Measurements from ENCODE around the gene TVP23C. TPM values are rescaled to one million over a fixed set of nuclear protein-coding genes. Genes with fewer than 3 reads are reported as not detected.

TVP23C gene
- total RNA-seq, 1 experiment from 2014 or later = 14.1 TPM

DNA sequence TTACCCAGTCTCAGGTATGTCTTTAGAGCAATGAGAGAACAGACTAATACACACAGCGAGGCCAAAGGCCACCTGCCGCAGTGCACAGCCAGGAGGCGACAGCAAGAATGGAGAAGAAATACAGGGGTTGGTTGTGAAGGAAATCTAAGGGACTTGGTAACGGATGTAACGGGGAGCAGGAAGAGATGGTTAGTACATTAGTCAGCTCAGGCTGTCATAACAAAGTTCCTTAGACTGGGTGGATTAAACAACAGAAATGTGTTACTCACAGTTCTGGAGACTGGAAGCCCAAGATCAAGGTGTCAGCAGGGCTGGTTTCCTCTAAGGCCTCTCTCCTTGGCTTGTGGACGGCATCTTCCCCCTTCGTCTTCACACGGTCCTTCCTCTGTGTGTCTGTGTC is 47.1 kb downstream of the TVP23C start:
- Histone ChIP-seq H3K9me3 (ENCODE audit: control insufficient read depth in 1 of 2, insufficient read depth in 1 of 2, low read depth in 1 of 2, low read length in 2 of 2) (no peaks in the 10 kb centered on the region), H2AFZ (ENCODE audit: low read depth, low read length, poor library complexity, severe bottlenecking) (no peak overlapping the region), H3K36me3 (ENCODE audit: control insufficient read depth in 1 of 2, insufficient read depth in 2 of 2, low read length in 2 of 2) (no peaks in the 10 kb centered on the region), H3K9ac (ENCODE audit: low read length) (no peak overlapping the region), H3K27ac (ENCODE audit: low read depth, low read length) (no peak overlapping the region), H4K20me1 (ENCODE audit: insufficient read depth) (no peaks in the 10 kb centered on the region), H3K27me3 (ENCODE audit: insufficient read depth, low read length) (no peaks in the 10 kb centered on the region), H3K9me2 (ENCODE audit: insufficient read depth) (no peaks in the 10 kb centered on the region), H3K4me2 (ENCODE audit: low read length) (no peak overlapping the region), H3K79me2 (ENCODE audit: insufficient read depth, low read length) (no peaks in the 10 kb centered on the region), H3K4me3 (replicated peaks in 1 of 2; ENCODE audit: low read depth in 1 of 2, low read length in 2 of 2) (no peak overlapping the region), H3K4me1 (ENCODE audit: control insufficient read depth in 1 of 2, insufficient read depth in 2 of 2, low read length in 2 of 2) (peaks cover 0 to 4% of the 10 kb centered on the region in 2 experiments; a peak in 1 of 4 replicates)
- CTCF ChIA-PET = interaction anchor here (1.5 kb wide), 1 partner anchor 13 kb away, joined by 3 read pairs; no protein-coding TSS in a partner anchor
- BruUV-seq (replicated peaks) = no TSS peak
- intact Hi-C loops (cut with micrococcal nuclease) = no loop called here
- ATAC-seq (no peak; the same call in 1 of the 2 replicates), DNase-seq (ENCODE audit: low read depth, low spot score) (no peak)
- RAD21 ChIA-PET (ENCODE audit: low non-redundant PET in 1 of 2, low total read pairs in 2 of 2, uncharacterized antibody in 2 of 2, unreplicated experiment in 2 of 2) = no interaction called here
- no peak for TF ChIP-seq RAD21 (IDR thresholded peaks at IDR 0.05; ENCODE audit: low read depth)
- TF ChIP-seq YY1 (IDR thresholded peaks at IDR 0.05; ENCODE audit: extremely low read depth, insufficient replicate concordance, low read depth, low read length) = no peak
- TF ChIP-seq, protein P1, sequence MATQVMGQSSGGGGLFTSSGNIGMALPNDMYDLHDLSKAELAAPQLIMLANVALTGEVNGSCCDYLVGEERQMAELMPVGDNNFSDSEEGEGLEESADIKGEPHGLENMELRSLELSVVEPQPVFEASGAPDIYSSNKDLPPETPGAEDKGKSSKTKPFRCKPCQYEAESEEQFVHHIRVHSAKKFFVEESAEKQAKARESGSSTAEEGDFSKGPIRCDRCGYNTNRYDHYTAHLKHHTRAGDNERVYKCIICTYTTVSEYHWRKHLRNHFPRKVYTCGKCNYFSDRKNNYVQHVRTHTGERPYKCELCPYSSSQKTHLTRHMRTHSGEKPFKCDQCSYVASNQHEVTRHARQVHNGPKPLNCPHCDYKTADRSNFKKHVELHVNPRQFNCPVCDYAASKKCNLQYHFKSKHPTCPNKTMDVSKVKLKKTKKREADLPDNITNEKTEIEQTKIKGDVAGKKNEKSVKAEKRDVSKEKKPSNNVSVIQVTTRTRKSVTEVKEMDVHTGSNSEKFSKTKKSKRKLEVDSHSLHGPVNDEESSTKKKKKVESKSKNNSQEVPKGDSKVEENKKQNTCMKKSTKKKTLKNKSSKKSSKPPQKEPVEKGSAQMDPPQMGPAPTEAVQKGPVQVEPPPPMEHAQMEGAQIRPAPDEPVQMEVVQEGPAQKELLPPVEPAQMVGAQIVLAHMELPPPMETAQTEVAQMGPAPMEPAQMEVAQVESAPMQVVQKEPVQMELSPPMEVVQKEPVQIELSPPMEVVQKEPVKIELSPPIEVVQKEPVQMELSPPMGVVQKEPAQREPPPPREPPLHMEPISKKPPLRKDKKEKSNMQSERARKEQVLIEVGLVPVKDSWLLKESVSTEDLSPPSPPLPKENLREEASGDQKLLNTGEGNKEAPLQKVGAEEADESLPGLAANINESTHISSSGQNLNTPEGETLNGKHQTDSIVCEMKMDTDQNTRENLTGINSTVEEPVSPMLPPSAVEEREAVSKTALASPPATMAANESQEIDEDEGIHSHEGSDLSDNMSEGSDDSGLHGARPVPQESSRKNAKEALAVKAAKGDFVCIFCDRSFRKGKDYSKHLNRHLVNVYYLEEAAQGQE (IDR thresholded peaks at IDR 0.05; ENCODE audit: low read depth) = no peak
- no peak for TF ChIP-seq ZFX (IDR thresholded peaks at IDR 0.05)
- TF ChIP-seq POLR2AphosphoS5 (IDR thresholded peaks at IDR 0.05; ENCODE audit: low read depth, low read length) = no peak
- TF ChIP-seq, protein P2, sequence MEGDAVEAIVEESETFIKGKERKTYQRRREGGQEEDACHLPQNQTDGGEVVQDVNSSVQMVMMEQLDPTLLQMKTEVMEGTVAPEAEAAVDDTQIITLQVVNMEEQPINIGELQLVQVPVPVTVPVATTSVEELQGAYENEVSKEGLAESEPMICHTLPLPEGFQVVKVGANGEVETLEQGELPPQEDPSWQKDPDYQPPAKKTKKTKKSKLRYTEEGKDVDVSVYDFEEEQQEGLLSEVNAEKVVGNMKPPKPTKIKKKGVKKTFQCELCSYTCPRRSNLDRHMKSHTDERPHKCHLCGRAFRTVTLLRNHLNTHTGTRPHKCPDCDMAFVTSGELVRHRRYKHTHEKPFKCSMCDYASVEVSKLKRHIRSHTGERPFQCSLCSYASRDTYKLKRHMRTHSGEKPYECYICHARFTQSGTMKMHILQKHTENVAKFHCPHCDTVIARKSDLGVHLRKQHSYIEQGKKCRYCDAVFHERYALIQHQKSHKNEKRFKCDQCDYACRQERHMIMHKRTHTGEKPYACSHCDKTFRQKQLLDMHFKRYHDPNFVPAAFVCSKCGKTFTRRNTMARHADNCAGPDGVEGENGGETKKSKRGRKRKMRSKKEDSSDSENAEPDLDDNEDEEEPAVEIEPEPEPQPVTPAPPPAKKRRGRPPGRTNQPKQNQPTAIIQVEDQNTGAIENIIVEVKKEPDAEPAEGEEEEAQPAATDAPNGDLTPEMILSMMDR (IDR thresholded peaks at IDR 0.05 in 2 of 3, conservative IDR thresholded peaks at IDR 0.05 in 1 of 3; ENCODE audit: borderline replicate concordance in 1 of 3, insufficient read depth in 1 of 3, low read depth in 2 of 3, low read length in 2 of 3) = no peak
- TF ChIP-seq CBX3 (IDR thresholded peaks at IDR 0.05; ENCODE audit: low read depth) = no peak
- TF ChIP-seq EGR1 (IDR thresholded peaks at IDR 0.05; ENCODE audit: low read depth) = no peak
- no peak for TF ChIP-seq SRF (IDR thresholded peaks at IDR 0.05; ENCODE audit: low read depth)
- no peak for TF ChIP-seq ZNF274 (IDR thresholded peaks at IDR 0.05; ENCODE audit: low read depth, low read length)
- no peak for TF ChIP-seq ELF1 (IDR thresholded peaks at IDR 0.05; ENCODE audit: borderline replicate concordance, low read depth)
- TF ChIP-seq CEBPB (IDR thresholded peaks at IDR 0.05; ENCODE audit: low read depth) = no peak
- POLR2A ChIA-PET = no interaction called here

All from HCT116 (cell line).